Astrocyte (in vitro differentiated cells and primary cell): ENCODE results near the gene UBE3C. TPM values are rescaled to one million over a fixed set of nuclear protein-coding genes. Genes with fewer than 3 reads are reported as not detected.

ENCODE experiments used
- DNase-seq: peaks from one replicate; pipeline ENCODE4 v3.0.0-alpha.2; 2010; ENCODE audit warnings: low read depth
- FAIRE-seq: peaks from 2 replicates; lab custom pipeline; 2011; peaks lifted over from hg19 to GRCh38; lab: Jason Lieb, UNC
- H2AFZ ChIP-seq: 2 replicates; pipeline ENCODE4 v1.6.0; 2012; ENCODE audit warnings: low read depth, low read length, inconsistent platforms
- H3K27ac ChIP-seq: 2 replicates; pipeline ENCODE4 v1.5.1; 2011; ENCODE audit warnings: low read depth, low read length, inconsistent platforms
- H3K27me3 ChIP-seq: 2 replicates; pipeline ENCODE4 v1.6.0; 2011; ENCODE audit warnings: low read length, inconsistent platforms; ENCODE audit not compliant: insufficient read depth
- H3K36me3 ChIP-seq: 2 replicates; pipeline ENCODE4 v1.5.1; 2011; ENCODE audit warnings: low read length, inconsistent platforms; ENCODE audit not compliant: insufficient read depth
- H3K4me1 ChIP-seq: 2 replicates; pipeline ENCODE4 v1.5.1; 2011; ENCODE audit warnings: low read length, inconsistent platforms; ENCODE audit not compliant: insufficient read depth
- H3K4me2 ChIP-seq: 2 replicates; pipeline ENCODE4 v1.6.0; 2012; ENCODE audit warnings: low read length, inconsistent platforms
- H3K4me3 ChIP-seq: 2 replicates; pipeline ENCODE4 v1.5.1; 2011; ENCODE audit warnings: low read depth, mild to moderate bottlenecking, low read length, inconsistent platforms; ENCODE audit not compliant: insufficient read depth
- H3K79me2 ChIP-seq: 2 replicates; pipeline ENCODE4 v1.6.0; 2012; ENCODE audit warnings: mild to moderate bottlenecking, low read length, inconsistent platforms; ENCODE audit not compliant: insufficient read depth
- H3K9ac ChIP-seq: 2 replicates; pipeline ENCODE4 v1.6.0; 2012; ENCODE audit warnings: mild to moderate bottlenecking, low read length, inconsistent platforms
- H3K9me3 ChIP-seq: 2 replicates; pipeline ENCODE4 v1.5.1; 2012; ENCODE audit warnings: low read depth, mild to moderate bottlenecking, low read length, inconsistent platforms; ENCODE audit not compliant: insufficient read depth
- H4K20me1 ChIP-seq: 2 replicates; pipeline ENCODE4 v1.6.0; 2012; ENCODE audit warnings: low read length, inconsistent platforms; ENCODE audit not compliant: insufficient read depth
- H3K27ac Mint-ChIP-seq: one replicate; pipeline ENCODE4 v1.8.0; 2021; ENCODE audit warnings: mild to moderate bottlenecking, mixed read lengths; ENCODE audit not compliant: unreplicated experiment
- H3K27me3 Mint-ChIP-seq: one replicate; pipeline ENCODE4 v1.8.0; 2021; ENCODE audit warnings: low read depth, mixed read lengths; ENCODE audit not compliant: unreplicated experiment
- H3K36me3 Mint-ChIP-seq: one replicate; pipeline ENCODE4 v1.8.0; 2021; ENCODE audit warnings: low read depth, mixed read lengths; ENCODE audit not compliant: unreplicated experiment
- H3K4me1 Mint-ChIP-seq: one replicate; pipeline ENCODE4 v1.8.0; 2021; ENCODE audit warnings: low read depth, mixed read lengths; ENCODE audit not compliant: unreplicated experiment
- H3K4me3 Mint-ChIP-seq: one replicate; pipeline ENCODE4 v1.8.0; 2021; ENCODE audit warnings: mild to moderate bottlenecking, moderate library complexity, mixed read lengths; ENCODE audit not compliant: unreplicated experiment
- H3K9me3 Mint-ChIP-seq: one replicate; pipeline ENCODE4 v1.8.0; 2021; ENCODE audit warnings: mild to moderate bottlenecking, mixed read lengths; ENCODE audit not compliant: unreplicated experiment
- CTCF ChIP-seq: IDR thresholded peaks from 2 replicates; pipeline ENCODE4 v1.5.1; 2011; ENCODE audit warnings: low read depth, mild to moderate bottlenecking, inconsistent platforms, low read length, moderate library complexity; ENCODE audit not compliant: insufficient read depth
- EZH2 ChIP-seq: IDR thresholded peaks from 2 replicates; pipeline ENCODE4 v1.6.1; 2012; ENCODE audit warnings: mild to moderate bottlenecking, low read length, inconsistent platforms; ENCODE audit not compliant: insufficient read depth
- total RNA-seq: library from RNA; stranded (reverse); gene quantifications from 2 replicates; pipeline ENCODE4 v1.2.1, GENCODE V29; 2021

UBE3C gene
- total RNA-seq, 1 donor from 2014 or later = 76.9 TPM

- no peaks in the 10 kb centered on the region for H3K9me3 Mint-ChIP-seq
- H3K4me3 Mint-ChIP-seq = no peak overlapping the region
- no peak overlapping the region for H3K9ac ChIP-seq
- no peak overlapping the region for H2AFZ ChIP-seq
- peaks cover 22% of the 10 kb centered on the region for H3K36me3 ChIP-seq
- H3K36me3 Mint-ChIP-seq = peaks cover 29% of the 10 kb centered on the region
- no peak for TF ChIP-seq EZH2
- TF ChIP-seq CTCF = no peak
- no peaks in the 10 kb centered on the region for H3K27me3 Mint-ChIP-seq
- no peak for DNase-seq
- peaks cover 19% of the 10 kb centered on the region for H3K79me2 ChIP-seq
- H3K9me3 ChIP-seq = peaks cover 3% of the 10 kb centered on the region
- no peak overlapping the region for H3K4me3 ChIP-seq
- H3K27me3 ChIP-seq = no peaks in the 10 kb centered on the region
- peaks cover 8% of the 10 kb centered on the region for H3K4me1 Mint-ChIP-seq
- no peak for FAIRE-seq
- no peak overlapping the region for H3K27ac ChIP-seq
- no peak overlapping the region for H3K27ac Mint-ChIP-seq
- no peak overlapping the region for H3K4me2 ChIP-seq
- H3K4me1 ChIP-seq = peaks cover 5% of the 10 kb centered on the region
- H4K20me1 ChIP-seq = peaks cover 35% of the 10 kb centered on the region
Measured at GRCh38 chr7:157195868-157196267, 57.1 kb downstream of the UBE3C start.

- no peak overlapping the region for H3K4me3 Mint-ChIP-seq
- H3K36me3 Mint-ChIP-seq = peaks cover 2% of the 10 kb centered on the region
- no peak for DNase-seq
- H3K9me3 Mint-ChIP-seq = no peaks in the 10 kb centered on the region
- no peaks in the 10 kb centered on the region for H4K20me1 ChIP-seq
- no peak overlapping the region for H3K4me2 ChIP-seq
- peaks cover 22% of the 10 kb centered on the region for H3K36me3 ChIP-seq
- H2AFZ ChIP-seq = no peak overlapping the region
- no peak overlapping the region for H3K27ac ChIP-seq
- no peaks in the 10 kb centered on the region for H3K9me3 ChIP-seq
- H3K4me1 ChIP-seq = no peaks in the 10 kb centered on the region
- no peaks in the 10 kb centered on the region for H3K27me3 Mint-ChIP-seq
- no peaks in the 10 kb centered on the region for H3K79me2 ChIP-seq
- TF ChIP-seq CTCF (no peak), EZH2 (no peak)
- H3K27me3 ChIP-seq = no peaks in the 10 kb centered on the region
- H3K4me3 ChIP-seq = no peak overlapping the region
- peaks cover 6% of the 10 kb centered on the region for H3K4me1 Mint-ChIP-seq
- no peak overlapping the region for H3K9ac ChIP-seq
- H3K27ac Mint-ChIP-seq = no peak overlapping the region
- no peak for FAIRE-seq
Measured at GRCh38 chr7:157204134-157204533, 65.4 kb downstream of the UBE3C start.

- Histone ChIP-seq H2AFZ (no peak overlapping the region), H3K9me3 (no peaks in the 10 kb centered on the region), H4K20me1 (no peaks in the 10 kb centered on the region), H3K4me2 (no peak overlapping the region), H3K27ac (no peak overlapping the region), H3K36me3 (peaks cover 22% of the 10 kb centered on the region), H3K4me1 (no peaks in the 10 kb centered on the region), H3K9ac (no peak overlapping the region), H3K27me3 (no peaks in the 10 kb centered on the region), H3K79me2 (no peaks in the 10 kb centered on the region), H3K4me3 (no peak overlapping the region)
- Mint-ChIP-seq H3K27ac (no peak overlapping the region), H3K4me3 (no peak overlapping the region), H3K4me1 (peaks cover 6% of the 10 kb centered on the region), H3K27me3 (no peaks in the 10 kb centered on the region), H3K9me3 (no peaks in the 10 kb centered on the region), H3K36me3 (peaks cover 2% of the 10 kb centered on the region)
- TF ChIP-seq EZH2 (no peak), CTCF (no peak)
- no peak for FAIRE-seq
- DNase-seq = no peak
Measured at GRCh38 chr7:157205438-157205837, 66.7 kb downstream of the UBE3C start.
